GM21526 (cell line): Measurements from ENCODE around the gene OPN3.

Experiments
- ATAC-seq: cut with Tn5 transposase; IDR thresholded peaks from one replicate; pipeline ENCODE4 v1.9.1; 2021; ENCODE audit warnings: moderate library complexity; ENCODE audit not compliant: unreplicated experiment, low FRiP score

The OPN3 gene

DNA sequence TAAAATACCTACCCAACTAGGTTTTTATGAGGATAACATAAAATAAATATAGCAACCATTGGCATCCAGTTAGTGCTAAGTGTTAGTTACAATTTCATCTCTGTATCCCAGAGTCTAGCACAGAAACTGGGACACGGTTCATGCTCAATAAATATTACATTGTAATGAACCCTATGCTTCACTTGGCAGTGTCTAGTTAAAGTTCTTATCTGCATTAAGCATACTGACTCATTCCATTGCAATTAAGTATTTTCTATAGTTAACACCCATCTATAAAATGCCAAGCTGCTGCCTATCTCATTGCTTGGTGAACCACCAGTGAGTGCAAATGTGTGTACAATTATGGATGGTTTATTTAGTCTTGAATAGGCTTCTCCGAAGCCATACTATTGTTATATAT, 15.2 kb downstream of the OPN3 start:
- ATAC-seq = no peak

DNA sequence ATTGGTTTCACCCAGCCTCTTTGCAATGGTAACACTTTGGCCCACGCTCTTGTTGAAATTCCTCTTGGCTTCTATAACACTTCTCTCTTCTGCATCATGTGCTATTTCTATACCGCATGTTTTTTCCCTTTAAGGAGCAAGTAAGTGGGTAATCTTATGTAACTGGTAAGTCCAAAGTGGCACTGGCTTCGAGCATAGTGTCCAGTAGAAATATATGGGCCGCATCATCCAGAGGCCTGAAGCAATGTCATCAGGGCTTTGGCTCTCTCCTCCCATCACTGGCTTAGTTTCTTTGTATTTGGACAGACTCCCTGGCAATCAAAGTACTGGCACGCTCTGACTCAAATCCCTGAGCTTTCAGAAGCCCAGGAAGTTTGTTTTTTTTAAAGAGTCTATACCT, 17.5 kb downstream of the OPN3 start:
- ATAC-seq = no peak

DNA sequence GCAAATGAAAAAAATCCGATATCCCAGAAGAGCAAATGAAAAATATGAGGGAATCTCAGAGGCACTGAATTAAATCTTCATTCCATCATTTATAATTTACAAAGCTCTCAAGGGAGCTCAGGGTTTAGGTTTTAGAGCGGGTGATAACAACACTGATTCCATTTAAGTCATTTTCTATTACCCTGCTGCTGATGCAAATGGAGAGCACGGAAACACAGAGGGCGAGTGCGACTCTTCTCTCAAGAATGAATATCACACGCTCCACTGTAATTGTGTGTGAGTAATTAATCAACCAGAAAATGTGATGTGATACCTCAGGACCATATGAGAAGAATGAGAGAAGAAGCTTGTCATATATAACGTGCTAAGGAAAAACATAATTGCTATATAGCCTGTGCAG, 22.7 kb downstream of the OPN3 start:
- no peak for ATAC-seq

DNA sequence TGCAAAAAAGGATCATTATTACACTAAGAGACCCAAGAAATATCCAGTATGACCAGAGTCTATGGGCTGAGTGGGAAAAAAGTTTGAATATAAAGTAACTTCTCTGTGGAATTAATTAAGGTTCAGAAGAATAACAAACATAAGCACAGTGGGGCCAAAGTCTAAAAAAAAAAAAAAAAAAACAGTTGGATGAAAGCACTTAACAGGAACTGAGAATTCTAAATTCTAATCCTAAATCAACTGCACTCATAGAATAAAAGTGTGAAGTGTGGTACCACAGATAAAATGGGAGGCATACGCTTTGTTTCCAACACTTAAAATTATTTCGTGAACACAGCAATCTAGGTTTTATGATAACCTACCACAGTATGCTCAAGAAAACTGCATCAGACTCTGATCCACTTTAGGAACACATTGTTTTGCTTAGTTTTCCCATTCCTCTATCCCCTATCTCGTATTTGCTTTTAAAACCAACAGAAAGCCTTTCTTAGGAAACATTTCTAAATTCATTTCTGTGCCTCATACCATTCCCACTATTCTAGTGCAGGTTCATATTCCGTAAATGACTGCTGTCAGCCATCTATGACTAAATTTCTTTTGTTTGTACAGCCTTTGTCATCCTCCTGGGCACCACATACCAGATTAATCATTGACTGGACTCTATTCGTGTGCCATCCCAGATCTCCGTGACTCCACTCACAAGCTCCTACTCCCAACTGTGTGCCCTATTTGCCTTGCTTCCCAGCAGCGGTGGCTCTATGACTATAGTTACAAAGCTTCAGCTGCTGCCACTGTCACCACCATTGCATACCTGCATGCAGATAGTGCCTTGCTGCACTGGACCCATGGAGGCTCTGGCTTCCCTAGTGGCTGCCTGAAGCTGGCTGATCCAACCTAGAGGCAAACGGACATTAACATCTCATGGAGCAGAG, 24.9 kb downstream of the OPN3 start:
- ATAC-seq = no peak

DNA sequence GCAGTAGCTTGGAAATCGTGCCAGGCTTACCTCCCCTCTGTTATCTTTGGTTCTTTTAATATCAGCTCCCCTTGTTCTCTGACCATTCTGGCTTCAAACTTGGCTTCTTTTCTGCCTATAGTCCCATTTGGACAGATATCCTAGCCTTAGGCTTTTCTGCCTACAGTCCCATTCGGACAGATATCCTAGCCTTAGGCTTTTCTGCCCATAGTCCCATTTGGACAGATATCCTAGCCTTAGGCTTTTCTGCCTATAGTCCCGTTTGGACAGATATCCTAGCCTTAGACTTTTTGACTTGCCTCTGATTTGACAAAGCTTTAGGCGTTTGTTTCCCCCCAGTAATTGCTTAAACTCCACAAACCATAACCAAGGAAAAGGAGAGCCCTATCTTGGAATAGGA, 25.6 kb downstream of the OPN3 start:
- no peak for ATAC-seq

DNA sequence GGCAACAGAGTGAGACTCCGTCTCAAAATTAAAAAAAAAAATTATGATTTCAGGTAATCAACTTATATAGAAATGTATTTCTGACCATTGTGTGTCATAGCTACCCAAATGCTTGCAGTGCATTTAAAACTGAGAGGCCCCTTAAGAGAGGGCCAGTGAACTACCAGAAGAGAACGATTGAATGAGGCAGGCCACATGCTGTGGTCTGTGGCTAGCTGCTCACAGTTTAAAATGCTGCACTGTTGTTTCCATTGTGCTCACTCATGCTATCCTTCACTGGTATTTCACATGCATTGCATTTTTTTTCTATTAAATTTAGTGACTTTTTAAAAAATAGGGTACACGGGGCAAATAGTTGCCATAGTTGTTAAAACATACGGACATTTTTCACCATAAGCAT, 26.0 kb downstream of the OPN3 start:
- no peak for ATAC-seq

DNA sequence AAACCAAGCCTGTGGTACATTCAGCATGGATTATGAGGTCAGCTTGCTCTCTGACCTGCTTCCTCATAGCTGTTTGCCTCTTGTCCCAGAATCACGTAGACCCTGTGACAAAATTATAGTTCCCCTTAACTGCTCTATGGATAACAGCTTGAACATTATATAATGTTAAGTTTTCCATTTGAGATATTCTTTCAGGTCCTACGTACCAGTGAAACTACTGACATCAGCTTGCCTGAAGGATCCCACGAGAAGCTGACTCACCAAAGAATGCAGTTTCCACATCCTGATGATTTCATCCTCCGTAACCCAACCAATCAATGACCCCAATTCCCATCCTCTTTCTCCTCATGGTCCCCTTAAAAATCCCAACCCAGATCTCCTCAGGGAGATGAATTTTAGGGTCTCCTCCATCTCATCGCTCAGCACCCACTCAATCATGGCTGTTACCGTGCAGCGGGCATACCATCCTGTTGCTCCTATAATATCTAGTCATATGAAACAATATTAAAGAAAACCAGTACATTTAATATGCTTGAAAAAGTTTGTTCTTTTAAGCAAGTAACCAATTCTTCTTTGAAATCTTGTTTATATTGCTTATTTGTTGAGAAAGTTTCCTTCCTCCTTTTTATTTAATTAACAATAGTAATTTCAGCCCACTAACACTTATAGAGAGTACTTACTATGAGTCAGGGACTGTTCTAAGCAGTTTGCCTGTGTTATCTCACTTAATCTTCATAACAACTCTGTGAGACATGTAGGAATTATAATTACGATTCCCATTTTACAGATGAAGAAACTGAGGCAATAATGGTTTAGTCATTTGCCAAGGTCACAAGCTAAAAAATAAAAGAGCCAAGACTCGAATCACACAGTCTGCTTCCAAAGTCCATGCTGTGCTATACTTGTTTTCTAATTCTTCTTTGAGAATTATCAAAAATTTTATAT, 27.4 kb downstream of the OPN3 start:
- ATAC-seq = no peak

DNA sequence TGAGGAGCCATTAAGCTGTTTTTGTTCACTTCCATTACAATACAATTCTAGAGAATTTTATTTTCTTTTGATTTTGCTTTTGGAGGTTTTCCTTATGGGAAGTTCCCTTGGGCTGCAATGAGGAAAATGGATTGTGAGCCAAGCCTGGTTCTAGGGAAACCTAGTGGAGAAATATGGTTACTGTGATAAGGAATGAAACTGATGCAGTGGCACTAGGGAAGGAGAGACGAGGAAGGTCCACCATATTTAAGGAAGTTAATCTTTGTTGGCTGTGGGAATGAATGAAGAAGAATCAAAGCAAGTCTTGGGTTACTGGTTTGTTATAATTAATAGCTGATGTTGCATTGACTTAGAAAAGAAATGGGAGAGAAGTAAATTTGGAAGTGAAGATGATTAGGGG, 28.4 kb downstream of the OPN3 start:
- ATAC-seq = no peak

DNA sequence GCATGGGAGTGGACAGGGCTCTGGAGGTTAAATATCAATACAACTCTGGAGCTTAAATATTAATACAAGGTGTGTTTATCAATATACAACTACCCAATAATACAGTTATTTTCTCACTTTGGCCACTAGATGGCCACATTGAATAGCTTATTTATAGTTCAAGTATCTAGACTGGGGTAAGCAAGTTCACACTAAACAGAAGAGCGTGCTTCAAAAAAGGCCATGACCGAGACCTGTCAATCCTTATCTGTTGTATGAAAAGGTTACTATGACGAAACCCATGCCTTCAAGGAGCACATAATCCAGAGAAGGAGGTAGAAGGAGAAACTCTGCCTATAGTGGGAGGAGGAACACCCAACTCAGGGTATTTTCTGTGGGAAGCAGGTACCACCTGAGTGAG, 29.1 kb downstream of the OPN3 start:
- peak; percentile 93 for ATAC-seq

DNA sequence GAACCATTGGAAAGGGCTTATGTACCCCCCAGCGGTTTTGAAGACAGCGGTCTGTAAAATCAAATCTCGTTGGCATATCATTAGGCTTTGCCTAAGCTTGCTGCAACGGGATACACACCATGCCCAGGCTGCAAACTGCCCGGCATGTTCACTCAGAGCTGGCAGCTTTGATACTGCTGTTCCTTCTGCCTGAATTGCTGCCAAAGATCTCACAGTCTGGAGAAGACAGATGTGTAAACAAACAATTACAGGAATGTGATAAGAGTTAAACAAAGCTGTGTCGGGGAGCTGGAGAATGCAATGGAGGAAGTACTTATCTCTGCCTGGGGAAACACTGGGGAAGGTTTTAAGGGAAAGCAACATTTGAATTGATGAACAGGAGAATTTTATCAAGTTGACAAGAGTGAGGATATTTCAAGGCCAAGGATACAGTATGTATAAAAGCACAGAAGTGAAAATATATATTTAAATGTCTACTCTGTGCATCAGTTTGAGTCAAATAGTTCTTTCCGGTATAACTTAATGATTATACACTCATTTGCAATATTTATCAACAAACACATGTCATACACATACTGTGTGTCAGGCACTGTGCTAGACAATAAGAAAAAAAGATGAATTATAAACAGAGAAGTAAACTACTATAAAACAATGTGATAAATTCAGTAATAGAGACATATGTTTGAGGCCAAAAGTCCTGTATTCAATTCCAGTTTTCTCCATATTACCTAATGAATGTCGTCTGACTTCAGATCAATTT, 29.9 kb downstream of the OPN3 start:
- ATAC-seq = no peak

DNA sequence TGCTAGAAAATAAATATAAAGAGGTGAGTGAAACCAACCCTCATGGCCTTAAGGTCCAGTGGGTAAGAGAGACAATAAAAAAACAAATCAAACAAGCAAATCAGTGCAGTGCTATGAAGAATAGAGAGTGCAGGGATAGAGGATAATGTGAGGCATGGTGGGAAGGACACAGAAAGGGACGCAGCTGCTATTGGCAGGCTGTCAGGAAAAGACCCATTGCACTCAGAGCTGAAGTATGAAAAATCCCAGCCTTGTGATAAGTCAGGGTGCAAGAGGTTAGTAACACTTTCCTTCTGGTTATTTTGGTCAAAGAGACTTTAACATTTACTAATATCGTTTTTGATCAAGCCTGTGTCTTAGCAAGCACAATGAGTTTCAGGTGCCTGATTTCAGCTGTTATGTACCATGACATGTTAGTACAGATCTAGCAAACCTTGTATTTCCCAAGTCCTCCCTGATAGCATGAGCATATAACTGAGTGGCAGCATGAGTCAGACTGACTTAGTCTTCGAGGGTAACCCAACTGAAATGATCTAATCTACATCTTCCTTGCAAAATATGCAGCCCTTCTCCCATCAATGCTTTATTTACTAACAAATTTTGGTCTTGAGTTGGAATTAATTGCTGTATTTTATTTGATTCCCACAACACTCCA, 31.7 kb downstream of the OPN3 start:
- no peak for ATAC-seq

DNA sequence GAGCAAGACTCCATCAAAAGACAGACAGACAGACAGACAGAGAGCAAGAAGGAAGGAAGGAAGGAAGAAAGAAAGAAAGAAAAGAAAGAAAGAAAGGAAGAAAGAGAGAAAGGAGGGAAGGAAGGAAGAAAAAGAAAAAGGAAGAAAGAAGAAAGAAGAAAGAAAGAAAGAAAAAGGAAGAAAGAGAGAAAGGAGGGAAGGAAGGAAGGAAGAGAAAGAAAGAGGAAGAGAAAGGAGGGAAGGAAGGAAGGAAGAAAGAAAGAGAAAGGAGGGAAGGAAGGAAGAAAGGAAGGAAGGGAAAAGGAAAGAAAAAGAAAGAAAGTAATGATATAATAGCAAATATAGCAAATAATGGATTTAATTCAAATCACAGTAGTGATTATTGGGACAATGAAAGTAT, 32.7 kb downstream of the OPN3 start:
- no peak for ATAC-seq

DNA sequence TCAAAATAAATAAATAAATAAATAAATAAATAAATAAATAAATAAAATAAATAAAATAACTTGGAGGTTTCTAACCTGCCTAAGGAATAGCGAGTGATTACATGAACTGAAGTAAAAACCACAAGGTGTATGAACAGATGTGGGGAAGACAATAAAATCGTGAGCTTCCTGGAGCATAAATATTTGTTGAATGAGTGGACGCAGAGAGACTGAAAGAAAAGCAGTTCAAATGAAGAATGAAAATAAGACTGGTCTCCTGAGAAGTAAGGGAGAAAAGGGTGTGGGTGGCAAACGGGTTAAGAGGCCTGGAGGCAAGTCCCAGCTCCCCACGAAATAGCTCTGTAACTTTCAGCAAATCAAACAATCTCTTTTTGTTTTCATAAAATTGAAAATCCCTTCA, 33.6 kb downstream of the OPN3 start:
- no peak for ATAC-seq

DNA sequence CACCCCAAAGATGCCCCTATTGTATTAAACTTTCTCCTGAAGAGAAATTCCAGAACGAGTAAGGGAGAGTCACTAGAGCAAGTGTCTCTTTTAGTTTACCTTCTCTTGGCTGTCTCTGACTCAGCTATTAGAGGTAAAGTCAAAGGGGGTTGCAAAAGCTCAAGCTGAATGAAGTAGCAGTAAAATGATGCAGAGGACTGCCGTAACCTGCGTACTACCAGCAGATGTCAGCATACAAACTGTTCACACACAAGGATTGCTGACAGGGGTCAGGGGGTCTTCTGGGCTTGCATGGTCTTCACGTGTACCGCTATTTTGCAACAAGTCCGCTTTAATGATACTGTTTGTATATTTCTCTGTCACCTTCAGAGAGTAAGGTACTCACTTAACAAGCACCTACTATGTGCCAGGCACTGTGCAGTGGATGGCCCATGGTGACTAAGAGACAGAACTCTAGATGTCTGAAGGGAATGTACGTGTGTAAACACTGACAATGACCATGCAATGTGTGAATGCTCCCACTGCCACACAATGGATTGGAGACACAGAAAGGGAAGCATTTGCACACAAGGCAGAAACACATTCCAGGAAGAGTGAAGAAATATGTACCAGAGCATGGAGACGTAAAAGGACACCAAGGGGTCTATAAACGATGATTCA, 34.9 kb downstream of the OPN3 start:
- ATAC-seq = no peak

DNA sequence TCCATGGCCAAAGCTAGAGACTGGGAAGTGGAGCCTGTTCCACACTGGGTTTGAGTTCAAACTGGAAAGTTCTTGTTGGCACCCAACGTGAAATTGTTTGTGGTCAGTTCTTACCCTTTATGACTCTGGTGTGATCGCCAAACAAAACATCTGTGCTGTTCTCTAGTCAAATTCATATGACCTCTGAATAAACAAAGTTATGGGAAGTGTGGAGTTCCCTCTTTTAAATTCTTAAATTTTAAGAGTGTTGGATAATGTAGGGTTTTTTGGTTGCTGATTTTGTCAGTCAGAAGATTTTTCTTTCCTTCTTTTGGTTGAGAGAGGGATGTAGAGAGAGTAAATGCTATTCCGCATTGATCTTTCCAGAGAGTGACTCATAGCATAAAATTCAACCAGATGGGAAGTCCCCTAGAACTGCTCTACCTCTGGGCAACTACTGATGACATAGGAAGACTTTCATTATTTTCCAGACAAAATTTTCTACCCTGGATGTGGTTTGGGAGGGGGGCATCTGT, 36.4 kb downstream of the OPN3 start:
- no peak for ATAC-seq

DNA sequence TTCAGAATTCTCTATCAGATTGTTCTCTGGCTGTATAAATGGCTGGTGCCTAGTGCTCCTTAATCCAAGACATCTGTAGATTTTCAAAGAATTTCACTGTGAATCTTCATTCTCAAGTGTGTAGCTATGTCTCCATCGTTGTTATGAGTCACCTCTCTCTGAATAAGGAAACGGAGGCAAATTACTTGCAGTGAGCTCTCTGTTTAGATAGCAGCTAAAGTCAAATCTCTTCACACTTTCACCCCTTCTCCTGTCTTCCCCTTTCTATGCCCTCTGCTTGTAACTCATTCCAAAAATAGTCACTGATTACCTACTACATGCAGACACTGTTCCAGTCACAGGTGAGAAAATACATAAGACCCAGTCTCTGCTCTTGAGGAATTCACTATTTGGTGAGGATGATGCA, 39.7 kb downstream of the OPN3 start:
- ATAC-seq = peak; percentile 92

DNA sequence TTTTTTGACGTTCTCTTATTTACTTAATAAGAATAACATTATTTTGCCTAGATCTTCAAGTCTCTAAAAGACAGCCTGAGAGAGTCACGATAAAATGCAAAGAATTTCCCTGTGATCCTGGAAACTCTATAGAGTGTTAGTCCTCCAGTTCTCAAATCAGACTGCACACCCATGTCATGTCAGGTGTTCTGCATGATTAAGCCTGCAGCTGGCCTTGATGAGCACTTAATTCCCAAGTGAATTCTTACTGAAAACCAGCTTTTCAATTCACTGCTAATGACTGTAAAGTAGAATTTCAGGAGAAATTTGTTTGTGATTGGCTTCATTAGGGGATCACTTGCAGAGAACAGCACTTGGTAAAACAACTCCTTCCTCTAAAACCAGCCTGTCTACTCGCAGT, 41.9 kb downstream of the OPN3 start:
- no peak for ATAC-seq

DNA sequence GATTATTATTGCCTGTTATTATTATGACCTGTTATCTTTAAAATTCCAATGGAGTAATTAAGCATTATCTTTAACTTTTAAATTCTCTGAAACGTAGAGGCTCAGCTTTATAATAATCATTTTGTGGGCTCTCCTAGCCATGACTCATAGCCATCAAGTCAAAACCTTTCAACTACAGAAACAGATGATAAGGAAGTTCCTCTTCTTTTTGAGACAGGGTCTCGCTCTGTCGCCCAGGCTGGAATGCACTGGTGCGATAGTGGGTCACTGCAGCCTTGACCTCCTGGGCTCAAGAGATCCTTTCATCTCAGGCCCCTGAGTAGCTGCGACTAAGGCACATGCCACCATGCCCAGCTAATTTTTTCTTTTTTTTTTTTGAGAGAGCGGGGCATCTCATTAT, 43.5 kb downstream of the OPN3 start:
- ATAC-seq = no peak

DNA sequence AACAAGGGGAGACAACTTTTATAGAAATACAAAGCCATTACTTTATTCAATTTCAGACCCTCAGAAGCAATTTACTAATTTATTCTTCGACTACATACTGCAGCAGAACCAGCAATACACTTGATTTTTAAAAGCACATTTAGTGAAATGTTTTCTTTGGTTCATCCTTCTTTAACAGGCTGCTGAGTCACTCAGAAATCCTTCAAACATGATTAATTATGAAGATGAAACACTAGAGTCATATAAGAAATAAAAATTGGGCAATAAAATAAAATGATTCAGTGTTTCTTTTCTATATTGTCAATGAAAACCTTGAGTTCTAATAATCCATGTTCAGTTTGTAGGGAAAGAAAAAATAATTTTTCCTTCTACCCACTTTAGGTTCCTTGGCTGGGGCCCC, 47.0 kb downstream of the OPN3 start:
- no peak for ATAC-seq
